Kasumi-1 (cell line): ENCODE data around the gene PRMT1.

Experiments used
- DNase-seq, 2 experiments: peaks; one replicate each; lab custom pipeline; 2025; lab: John Stamatoyannopoulos, UW

The PRMT1 gene

GRCh38 chr19:49667473-49667872 lies 9.6 kb upstream of the PRMT1 start:
- DNase-seq: no peak

- no peak for DNase-seq
These were observed 7.6 kb upstream of the PRMT1 start for GRCh38 chr19:49669516-49669915.

DNA sequence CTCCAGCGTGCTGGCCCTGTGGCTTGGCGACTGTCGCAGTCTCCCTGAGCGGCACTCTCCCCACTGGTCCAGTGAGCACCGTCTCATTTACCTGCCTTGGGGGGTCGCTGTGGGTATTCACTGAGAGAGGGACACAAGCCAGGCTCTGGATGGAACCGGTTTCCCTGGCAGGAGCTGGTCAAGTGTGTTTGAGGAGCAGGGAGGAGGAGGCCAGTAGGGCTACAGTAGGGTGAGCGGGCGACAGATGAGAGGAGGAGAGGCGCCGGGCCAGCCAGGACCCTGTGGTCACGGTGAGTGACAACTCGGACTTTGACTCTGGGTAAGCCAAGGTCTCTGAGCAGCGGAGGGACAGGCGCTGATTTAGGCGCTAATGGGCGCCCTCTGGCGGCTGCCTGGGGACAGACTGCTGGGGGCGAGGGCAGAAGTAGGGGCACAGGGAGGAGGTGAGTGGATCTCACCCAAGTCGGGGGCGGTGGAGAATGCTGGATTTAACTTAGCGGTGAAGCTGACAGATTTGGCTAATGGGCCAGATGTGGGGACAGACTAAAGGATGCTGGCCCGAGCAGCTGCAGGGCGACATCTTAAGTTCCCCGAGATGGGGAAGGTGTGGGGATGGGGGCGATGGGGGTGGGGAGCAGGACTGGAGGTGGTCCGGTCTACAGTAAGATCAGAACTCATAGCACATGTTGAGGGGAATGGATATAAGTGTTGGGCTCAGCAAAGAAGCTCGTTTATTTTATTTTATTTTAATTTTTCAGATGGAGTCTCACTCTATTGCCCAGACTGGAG lies 4.7 kb upstream of the PRMT1 start:
- peak; percentile 62 to 63 for DNase-seq

GRCh38 chr19:49676136-49676783 lies 811 bp upstream of the PRMT1 start:
- peak; percentile 87 for DNase-seq

DNA sequence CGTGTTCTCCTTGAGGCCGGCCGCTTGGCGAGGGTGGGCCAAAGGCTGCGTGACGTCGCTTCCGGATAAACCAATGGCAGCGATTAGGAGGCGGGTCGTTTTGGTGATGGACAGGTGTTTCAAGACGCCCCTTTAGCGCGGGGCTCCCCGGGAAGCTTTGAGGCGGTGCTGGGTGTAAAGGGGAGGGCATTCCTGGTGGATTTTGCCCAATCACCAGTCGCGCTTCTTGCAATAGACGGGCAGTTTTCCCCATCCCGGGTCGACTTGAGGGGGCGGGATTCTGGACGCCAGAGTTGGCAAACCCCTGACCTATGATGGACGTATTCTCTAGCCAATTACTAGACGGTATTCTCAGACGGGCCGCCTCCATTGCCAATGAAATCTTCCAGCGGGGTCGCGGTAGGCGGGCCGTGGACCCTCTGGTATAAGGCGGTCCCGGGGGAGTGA lies 264 bp upstream of the PRMT1 start:
- DNase-seq: peak; percentile 99 to 100

GRCh38 chr19:49677901-49678674 lies 1.0 kb downstream of the PRMT1 start:
- DNase-seq: peak; percentile 63 to 69

DNA sequence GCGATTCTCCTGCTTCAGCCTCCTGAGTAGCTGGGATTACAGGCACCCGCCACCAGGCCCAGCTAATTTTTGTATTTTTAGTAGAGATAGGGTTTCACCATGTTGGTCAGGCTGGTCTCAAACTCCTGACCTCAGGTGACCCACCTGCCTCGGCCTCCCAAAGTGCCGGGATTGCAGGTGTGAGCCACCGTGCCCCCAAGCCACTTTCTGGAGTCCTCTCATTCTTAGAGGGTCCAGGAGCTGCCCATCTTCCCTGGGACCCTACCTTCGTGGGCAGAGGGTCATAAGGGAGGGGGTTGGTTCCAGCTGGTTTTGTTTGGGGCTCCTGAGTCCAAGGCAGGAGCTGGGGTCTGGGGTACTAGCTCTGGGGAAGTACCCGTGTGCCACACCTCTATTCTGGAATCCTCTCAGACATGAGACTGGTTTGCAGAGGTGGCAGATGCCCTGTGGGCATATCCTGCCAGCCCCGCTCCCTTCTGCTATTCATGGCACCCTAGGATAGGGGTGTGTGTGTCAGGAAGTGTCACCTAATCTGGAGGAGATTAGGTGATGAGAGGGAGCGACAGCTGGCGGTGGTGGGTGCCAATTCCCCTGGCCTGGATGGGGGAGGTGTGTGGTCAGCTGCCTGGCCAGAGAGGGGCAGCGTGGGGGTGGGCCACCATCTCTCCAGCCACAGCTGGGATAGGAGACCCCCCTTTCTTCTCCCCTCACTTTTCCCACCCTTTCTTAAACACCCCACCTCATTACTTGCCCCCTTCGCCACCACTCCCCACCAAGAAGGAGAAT lies 2.1 kb downstream of the PRMT1 start:
- no peak for DNase-seq

GRCh38 chr19:49679771-49680413 lies 2.8 kb downstream of the PRMT1 start:
- DNase-seq: no peak

GRCh38 chr19:49680421-49681351 lies 3.6 kb downstream of the PRMT1 start:
- DNase-seq: peak; percentile 76 to 90

DNA sequence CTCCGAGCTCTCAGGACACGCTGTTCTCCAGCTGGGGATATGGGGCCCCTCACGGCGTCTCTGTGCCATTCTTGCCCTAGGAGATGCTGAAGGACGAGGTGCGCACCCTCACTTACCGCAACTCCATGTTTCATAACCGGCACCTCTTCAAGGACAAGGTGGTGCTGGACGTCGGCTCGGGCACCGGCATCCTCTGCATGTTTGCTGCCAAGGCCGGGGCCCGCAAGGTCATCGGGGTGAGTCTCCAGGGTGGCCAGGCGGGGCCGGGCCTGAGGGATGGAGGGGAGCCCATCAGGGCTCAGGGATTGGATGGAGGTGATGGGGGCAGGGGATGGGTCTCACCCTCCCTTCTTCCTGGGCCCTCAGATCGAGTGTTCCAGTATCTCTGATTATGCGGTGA lies 4.8 kb downstream of the PRMT1 start:
- no peak for DNase-seq

DNA sequence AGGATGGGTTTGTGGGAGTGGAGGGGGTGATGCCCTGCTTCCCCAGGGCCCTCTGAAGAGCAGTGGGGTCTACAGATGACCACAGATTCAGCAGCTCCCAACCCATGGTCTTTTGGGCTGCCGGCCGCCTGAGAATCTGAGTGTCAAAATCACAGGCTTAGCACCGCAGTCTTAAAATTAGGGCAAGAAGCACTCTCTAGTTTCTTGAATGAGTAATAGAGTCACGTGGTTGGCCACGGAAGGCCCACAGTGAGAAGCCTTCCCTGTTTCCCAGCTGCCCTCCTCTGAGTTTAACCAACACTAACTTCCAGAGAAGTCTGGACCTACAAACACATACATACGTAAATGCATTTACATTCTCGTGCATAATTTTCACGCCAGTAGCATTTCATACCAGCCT lies 5.2 kb downstream of the PRMT1 start:
- DNase-seq: no peak

DNA sequence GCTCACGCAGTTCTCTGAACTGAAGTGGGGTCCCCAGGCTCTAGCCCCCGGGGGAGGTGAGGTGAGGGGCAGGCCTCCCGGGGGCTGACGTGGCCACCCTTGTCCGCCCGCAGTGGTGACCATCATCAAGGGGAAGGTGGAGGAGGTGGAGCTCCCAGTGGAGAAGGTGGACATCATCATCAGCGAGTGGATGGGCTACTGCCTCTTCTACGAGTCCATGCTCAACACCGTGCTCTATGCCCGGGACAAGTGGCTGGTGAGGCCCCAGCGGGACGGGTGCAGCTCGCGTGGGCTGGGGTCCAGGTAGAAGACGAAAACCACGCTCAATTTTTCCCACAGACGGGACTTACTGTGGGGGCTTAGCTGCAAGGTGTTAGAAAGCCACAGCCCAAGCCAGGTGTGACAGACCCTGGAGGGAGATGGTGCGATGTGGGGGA lies 6.8 kb downstream of the PRMT1 start:
- DNase-seq: no peak

DNA sequence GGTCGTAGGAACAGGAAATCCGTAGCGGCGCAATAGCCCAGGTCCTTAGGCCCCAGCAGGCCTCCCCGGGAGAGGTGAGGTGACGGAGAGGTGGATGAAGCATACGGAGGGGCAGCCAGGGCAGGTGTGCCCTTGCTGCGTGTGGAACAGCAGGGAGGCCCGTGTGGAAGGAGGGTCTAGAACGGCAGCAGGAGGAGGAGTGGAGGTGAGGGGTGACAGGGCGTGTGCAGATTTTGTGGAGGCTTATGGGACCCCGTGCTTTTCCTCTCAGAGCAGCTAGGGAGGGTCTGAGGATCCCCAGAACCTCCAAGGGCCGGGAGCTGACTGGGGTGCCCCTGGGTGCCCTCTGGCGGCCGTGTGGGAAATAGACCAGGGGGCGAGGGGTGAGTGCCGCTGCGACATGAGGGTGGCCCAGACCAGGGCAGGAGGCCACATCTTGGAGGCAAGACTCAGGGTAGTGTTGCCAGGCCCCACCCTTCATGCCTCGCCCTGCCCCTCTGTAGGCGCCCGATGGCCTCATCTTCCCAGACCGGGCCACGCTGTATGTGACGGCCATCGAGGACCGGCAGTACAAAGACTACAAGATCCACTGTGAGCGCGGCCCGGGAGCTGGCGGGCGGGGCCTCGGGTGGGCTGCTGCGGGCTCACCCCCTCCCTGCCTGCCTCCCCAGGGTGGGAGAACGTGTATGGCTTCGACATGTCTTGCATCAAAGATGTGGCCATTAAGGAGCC lies 7.3 kb downstream of the PRMT1 start:
- peak; percentile 33 to 38 for DNase-seq

DNA sequence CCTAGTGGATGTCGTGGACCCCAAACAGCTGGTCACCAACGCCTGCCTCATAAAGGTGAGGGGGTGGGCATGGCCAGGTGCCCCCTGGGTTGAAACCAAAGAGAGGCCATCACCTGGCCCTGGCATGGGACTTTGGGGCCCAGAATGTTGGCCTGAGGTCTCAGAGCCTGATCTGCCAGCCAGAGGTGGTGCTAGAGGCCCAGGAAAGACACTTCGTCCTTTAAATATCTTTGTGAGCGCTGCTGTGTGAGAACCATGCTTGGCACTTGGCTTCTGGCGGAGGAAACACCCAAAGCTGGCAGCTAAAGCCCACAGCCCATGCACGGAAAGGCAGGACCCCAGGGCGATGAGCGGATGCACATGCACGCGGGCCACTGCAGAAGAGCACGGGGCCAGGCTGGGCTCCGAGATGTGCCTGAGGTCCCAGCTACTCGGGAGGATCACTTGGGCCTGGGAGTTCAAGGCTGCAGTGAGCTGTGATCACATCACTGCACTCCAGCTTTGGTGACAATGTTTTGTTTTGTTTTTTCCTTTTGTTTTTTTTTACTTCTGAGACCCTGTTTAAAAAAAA lies 8.0 kb downstream of the PRMT1 start:
- no peak for DNase-seq

DNA sequence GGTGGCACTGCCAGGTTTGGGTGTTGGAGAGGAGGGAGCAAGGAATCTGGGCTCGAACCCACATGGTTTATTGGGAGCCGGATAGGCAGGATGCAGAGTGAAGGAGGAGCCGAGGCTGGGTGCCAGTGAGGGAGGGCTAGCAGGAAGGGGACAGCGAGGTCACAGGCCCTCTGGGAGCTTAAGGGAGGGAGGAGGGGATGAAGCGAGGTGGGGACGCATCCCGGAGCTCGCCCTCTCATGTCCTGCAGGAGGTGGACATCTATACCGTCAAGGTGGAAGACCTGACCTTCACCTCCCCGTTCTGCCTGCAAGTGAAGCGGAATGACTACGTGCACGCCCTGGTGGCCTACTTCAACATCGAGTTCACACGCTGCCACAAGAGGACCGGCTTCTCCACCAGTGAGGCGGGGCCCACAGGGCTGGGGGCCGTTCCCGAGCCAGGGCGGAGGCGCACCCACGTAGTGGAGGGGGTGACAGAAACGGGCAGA lies 8.8 kb downstream of the PRMT1 start:
- no peak for DNase-seq

- DNase-seq: no peak
These were observed 9.5 kb downstream of the PRMT1 start for GRCh38 chr19:49686503-49687088.

- no peak for DNase-seq
These were observed 10.1 kb downstream of the PRMT1 start for GRCh38 chr19:49687150-49687549.

DNA sequence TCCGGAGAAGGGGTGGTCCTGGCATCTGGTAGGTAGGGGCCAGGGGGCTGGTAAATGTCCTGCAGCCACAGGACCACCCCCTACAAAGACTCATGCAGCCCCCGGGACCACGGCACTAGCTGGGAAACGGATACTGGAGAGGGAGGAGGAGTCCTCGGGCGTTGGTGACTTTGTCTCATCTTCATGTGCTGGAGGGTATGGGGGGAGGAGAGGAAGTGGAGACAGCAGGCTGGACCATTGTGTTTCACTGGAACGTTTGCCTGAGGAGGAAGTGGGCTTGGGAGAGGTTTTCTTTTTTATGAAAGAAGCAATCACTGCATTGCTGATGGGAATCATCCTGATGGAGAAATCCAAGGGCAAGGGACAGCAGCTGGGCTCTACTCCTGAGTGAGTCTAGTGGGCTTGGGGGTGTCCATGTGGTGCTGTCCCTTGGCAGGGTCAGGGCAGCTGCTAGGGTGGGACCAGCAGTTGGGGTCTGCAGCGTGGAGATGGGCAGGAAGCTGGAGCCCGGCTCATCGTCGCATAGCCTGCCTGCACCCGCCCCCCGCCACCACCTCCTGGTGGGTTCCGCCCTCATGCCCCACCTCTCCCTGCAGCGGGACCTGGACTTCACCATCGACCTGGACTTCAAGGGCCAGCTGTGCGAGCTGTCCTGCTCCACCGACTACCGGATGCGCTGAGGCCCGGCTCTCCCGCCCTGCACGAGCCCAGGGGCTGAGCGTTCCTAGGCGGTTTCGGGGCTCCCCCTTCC lies 10.7 kb downstream of the PRMT1 start:
- DNase-seq: peak; percentile 42 to 58
